ENCODE results near the gene SYT5. TPM values are rescaled to one million over a fixed set of nuclear protein-coding genes. Genes with fewer than 3 reads are reported as not detected.

SYT5 gene
- total and polyA plus RNA-seq, 2 of the 13 experiments (the other 11 are each of a cell fraction or from before 2014, with no cell fraction given) = not detected

DNA sequence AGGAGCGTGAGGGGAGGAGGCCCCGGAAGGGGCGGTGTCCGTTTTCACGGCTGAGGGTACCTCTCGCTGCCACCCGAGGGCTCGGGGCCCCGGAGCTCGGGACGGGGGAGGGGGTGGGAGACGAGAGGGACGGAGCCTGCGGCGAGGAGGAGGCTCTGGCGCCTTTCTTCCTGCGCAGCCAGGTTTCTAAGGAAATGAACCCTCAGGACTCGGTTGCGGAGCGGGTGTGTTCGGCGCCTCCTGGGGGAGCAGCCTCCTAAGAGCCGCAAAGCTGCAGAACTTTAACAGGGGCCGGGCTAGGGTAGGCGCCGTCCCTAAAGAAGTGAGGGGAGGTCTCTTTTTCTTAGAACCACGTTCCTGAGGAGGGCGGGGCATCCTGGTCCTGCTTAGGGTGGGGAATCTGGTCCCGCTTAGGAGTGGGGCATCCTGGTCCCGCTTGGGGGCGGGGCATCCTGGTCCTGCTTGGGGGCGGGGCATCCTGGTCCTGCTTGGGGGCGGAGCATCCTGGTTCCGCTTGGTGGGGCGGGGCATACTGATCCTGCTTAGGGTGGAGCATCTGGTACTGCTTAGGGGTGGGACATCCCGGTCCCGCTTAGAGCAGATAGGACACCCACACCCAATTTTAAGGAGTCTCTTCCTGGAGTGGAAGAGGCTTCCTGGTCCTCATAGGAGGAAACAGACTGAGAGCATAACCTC lies 6.2 kb downstream of the SYT5 start (continued):
- TF ChIP-seq FOXC1 (CRISPR knock-in tag; IDR thresholded peaks at IDR 0.05; ENCODE audit: borderline replicate concordance) (0 out of 2 replicates have a peak, but pooled peaks have one; percentile 27), FOXM1 (CRISPR knock-in tag; IDR thresholded peaks at IDR 0.05) (no peak), NFYB (CRISPR knock-in tag; IDR thresholded peaks at IDR 0.05) (no peak), ZFY (CRISPR knock-in tag; IDR thresholded peaks at IDR 0.05) (no peak), ZNF788 (CRISPR knock-in tag; IDR thresholded peaks at IDR 0.05; ENCODE audit: borderline replicate concordance) (no peak), ZNF432 (CRISPR knock-in tag; IDR thresholded peaks at IDR 0.05; ENCODE audit: borderline replicate concordance) (no peak), ZNF484 (CRISPR knock-in tag; IDR thresholded peaks at IDR 0.05; ENCODE audit: borderline replicate concordance, low read depth) (no peak), MZF1 (CRISPR knock-in tag; IDR thresholded peaks at IDR 0.05; ENCODE audit: borderline replicate concordance) (no peak), HOXA3 (CRISPR knock-in tag; IDR thresholded peaks at IDR 0.05) (no peak), PTBP1 (IDR thresholded peaks at IDR 0.05; ENCODE audit: low read depth, low read length, poor library complexity, severe bottlenecking) (no peak), ZFP36L2 (CRISPR knock-in tag; IDR thresholded peaks at IDR 0.05) (no peak), THYN1 (CRISPR knock-in tag; IDR thresholded peaks at IDR 0.05; ENCODE audit: borderline replicate concordance, low read depth) (no peak)
- TF ChIP-seq, protein P1, sequence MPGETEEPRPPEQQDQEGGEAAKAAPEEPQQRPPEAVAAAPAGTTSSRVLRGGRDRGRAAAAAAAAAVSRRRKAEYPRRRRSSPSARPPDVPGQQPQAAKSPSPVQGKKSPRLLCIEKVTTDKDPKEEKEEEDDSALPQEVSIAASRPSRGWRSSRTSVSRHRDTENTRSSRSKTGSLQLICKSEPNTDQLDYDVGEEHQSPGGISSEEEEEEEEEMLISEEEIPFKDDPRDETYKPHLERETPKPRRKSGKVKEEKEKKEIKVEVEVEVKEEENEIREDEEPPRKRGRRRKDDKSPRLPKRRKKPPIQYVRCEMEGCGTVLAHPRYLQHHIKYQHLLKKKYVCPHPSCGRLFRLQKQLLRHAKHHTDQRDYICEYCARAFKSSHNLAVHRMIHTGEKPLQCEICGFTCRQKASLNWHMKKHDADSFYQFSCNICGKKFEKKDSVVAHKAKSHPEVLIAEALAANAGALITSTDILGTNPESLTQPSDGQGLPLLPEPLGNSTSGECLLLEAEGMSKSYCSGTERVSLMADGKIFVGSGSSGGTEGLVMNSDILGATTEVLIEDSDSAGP (CRISPR knock-in tag; IDR thresholded peaks at IDR 0.05; ENCODE audit: borderline replicate concordance) = 0 out of 2 replicates have a peak, but pooled peaks have one; percentile 36
- TF ChIP-seq, protein P2, sequence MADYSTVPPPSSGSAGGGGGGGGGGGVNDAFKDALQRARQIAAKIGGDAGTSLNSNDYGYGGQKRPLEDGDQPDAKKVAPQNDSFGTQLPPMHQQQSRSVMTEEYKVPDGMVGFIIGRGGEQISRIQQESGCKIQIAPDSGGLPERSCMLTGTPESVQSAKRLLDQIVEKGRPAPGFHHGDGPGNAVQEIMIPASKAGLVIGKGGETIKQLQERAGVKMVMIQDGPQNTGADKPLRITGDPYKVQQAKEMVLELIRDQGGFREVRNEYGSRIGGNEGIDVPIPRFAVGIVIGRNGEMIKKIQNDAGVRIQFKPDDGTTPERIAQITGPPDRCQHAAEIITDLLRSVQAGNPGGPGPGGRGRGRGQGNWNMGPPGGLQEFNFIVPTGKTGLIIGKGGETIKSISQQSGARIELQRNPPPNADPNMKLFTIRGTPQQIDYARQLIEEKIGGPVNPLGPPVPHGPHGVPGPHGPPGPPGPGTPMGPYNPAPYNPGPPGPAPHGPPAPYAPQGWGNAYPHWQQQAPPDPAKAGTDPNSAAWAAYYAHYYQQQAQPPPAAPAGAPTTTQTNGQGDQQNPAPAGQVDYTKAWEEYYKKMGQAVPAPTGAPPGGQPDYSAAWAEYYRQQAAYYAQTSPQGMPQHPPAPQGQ (CRISPR knock-in tag; IDR thresholded peaks at IDR 0.05; ENCODE audit: borderline replicate concordance) = no peak
- TF ChIP-seq, protein P3, sequence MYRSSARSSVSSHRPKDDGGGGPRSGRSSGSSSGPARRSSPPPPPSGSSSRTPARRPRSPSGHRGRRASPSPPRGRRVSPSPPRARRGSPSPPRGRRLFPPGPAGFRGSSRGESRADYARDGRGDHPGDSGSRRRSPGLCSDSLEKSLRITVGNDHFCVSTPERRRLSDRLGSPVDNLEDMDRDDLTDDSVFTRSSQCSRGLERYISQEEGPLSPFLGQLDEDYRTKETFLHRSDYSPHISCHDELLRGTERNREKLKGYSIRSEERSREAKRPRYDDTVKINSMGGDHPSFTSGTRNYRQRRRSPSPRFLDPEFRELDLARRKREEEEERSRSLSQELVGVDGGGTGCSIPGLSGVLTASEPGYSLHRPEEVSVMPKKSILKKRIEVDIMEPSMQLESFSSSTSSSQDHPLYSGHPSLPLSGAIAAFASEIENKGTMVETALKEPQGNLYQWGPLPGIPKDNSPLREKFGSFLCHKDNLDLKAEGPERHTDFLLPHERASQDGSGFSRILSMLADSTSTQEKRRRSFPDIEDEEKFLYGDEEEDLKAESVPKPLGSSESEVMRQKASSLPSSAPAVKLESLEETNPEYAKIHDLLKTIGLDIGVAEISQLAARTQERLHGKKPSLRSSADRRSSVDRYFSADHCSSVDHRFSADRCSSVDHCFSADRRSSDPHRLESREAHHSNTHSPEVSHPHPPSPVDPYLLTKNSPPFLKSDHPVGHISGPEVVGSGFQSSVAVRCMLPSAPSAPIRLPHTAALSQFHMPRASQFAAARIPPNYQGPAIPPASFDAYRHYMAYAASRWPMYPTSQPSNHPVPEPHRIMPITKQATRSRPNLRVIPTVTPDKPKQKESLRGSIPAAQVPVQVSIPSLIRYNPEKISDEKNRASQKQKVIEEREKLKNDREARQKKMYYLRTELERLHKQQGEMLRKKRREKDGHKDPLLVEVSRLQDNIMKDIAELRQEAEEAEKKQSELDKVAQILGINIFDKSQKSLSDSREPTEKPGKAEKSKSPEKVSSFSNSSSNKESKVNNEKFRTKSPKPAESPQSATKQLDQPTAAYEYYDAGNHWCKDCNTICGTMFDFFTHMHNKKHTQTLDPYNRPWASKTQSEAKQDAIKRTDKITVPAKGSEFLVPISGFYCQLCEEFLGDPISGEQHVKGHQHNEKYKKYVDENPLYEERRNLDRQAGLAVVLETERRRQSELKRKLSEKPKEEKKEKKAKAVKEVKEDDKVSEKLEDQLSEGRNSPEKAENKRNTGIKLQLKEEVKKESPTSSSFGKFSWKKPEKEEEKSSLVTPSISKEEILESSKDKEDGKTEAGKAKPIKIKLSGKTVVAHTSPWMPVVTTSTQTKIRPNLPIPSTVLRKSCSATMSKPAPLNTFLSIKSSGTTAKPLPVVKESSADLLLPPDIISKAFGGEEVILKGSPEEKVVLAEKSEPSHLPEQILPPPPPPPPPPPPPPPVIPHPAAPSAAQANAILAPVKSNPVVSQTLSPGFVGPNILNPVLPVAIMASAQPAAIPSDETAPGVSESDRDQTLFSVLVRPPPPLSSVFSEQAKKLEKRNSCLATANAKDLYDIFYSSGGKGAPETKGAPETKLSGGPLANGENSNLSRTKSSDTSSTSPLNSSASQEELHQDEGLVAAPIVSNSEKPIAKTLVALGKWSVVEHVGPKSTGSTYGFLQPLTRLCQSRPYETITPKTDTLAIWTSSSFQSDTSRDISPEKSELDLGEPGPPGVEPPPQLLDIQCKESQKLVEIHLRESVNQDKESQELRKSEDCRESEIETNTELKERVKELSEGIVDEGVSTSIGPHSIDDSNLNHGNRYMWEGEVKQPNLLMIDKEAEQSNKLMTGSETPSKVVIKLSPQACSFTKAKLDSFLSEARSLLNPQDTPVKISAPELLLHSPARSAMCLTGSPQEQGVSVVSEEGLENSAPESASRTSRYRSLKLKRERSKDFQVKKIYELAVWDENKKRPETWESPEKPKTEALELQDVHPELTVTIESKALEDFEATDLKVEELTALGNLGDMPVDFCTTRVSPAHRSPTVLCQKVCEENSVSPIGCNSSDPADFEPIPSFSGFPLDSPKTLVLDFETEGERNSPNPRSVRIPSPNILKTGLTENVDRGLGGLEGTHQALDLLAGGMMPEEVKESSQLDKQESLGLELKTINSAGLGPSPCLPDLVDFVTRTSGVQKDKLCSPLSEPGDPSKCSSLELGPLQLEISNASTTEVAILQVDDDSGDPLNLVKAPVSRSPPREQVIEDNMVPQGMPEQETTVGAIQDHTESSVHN (CRISPR knock-in tag; IDR thresholded peaks at IDR 0.05) = no peak
- TF ChIP-seq, protein P4, sequence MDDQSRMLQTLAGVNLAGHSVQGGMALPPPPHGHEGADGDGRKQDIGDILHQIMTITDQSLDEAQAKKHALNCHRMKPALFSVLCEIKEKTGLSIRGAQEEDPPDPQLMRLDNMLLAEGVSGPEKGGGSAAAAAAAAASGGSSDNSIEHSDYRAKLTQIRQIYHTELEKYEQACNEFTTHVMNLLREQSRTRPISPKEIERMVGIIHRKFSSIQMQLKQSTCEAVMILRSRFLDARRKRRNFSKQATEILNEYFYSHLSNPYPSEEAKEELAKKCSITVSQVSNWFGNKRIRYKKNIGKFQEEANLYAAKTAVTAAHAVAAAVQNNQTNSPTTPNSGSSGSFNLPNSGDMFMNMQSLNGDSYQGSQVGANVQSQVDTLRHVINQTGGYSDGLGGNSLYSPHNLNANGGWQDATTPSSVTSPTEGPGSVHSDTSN (CRISPR knock-in tag; IDR thresholded peaks at IDR 0.05; ENCODE audit: borderline replicate concordance) = no peak
